ENCODE results near the gene CDK14.

CDK14 gene

DNA sequence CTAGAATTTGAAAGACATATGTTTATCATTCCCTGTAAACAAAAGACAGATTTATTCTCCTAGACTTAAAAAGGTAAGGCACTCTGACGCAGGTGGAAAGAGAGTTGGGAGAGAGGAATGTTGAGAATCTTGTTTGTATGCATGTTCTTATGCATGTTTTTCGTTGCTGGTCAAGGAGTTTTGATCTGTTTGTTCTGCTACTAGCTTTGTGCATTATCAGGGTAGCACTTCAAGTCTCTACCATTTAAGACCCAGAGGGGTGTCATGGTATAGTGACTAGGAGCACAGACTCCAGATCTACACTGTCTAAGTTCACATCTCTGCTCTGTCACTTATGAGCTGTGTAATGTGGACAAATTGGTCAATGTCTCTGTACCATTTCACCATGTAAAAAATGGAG, 467.9 kb downstream of the CDK14 start:
- DNase-seq (ENCODE audit: low spot score) = no peak

DNA sequence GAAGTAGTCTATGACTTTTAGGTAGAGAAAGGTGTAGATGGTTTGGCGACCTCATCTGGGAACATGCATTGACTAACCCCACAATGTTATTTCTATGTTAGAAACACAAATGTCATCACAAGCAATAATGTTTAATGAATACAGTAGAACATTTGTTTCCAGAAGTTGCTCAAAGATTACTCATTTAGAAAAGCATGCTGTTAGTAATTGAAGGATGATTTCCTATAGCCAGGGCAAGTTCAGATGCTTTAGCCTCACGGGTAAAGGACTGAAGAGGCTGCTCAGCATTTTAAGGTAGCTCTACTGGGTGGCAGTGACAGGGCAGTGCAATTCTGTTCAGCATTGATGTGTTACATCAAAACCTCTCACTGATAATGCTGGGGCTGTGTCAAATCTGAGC, 468.8 kb downstream of the CDK14 start:
- DNase-seq (ENCODE audit: low spot score) = no peak

DNA sequence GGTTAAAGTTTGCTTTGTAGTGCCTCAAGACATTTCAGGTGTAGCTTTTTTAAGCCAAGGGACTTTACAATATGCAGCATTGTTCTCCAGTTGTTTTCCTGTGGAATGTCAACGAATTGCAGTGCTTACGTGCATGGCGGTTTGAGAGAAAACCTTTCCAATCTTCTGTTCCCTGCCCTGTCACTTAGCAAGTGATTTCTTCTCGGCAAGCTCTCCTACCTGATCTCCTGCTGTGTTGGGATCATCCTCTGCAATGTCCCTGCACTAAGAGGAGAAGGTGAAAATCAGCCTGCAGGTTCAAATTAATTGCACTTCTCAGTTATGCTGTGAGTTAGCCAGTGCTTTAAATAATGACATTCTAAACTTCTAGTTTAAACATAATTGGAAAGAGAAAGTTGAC, 470.5 kb downstream of the CDK14 start:
- no peak for DNase-seq (ENCODE audit: low spot score)

DNA sequence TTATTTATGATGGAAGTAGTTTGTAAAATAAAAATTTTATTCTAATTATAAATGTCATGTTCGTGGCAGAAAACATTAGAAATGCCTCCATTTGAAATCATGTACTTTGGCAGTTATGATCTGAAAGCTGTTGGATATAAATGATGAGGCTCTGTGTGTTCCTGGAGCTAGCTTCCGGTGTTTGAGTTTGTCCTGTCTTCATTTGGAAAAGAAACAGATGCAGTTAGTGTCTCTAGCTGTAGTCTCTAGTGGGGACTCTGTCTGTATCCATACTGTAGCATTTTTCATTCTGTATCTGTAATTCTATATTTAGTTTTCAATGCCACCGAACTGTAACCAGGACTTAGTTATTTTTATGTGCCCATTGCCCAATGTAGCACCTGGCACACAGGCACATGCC, 471.1 kb downstream of the CDK14 start:
- DNase-seq (ENCODE audit: low spot score) = no peak

DNA sequence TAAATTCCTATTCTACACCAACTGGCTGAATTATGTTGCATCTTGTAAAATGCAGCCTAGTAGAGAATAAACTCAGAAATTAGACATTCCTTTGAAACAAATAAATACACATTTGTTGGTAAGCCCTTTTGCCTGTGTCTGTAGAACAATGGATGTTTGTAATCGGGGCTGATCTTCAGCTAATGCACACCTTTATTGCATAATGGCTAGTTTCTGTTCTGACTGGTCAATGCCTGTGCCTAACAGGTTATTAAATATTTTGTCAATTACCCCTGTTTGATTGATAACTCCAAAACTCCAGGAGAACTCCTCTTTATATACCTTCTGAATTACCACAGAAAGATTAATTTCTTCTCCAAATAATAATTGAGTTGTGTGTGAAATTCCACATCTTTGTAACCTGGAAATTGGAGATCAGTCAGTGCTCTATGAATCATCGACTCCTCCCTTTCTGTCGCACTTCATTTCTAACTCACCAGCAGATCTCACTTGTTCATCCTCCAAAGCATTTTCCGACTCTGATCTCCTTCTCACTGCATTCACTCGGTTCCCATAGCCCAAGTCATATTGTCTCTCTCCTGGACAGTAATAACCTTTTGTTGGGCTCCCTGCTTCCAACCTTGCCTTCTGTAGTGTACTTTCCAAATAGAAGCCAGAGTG, 472.1 kb downstream of the CDK14 start:
- DNase-seq (ENCODE audit: low spot score) = no peak

DNA sequence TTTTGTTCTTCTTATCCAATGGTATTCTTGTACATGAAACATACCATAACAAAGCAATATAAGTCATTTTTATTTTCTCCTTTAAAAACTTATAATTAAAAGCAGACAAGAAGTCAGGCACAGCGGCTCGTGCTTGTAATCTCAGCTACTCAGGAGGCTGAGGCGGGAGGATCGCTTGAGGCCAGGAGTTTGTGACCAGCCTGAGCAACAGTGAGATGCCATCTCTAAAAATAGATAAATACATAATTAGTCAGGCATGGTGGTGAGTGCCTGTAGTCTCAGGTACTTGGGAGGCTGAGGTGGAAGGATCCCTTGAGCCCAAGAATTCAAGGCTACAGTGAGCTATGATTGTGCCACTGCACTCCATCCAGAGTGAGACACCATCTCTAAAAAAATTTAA, 473.0 kb downstream of the CDK14 start:
- no peak for DNase-seq (ENCODE audit: low spot score)

DNA sequence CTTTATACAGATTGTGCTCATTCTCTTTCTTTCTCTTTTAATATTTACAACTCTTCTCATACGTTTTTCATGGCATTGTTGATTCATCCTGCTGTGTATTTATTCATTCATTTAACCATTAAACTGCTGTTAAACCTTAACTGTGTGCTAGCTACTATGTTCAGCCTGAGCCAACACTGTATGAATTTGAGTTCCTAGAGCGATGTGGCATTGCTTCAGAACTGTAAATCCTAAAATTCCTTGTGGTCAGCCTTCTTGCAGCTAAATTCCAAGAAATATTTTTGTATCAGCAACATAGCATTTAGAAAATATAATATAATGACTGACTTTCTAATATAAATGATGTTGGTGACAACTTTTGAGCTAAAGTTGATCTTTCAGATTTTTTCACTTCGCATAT, 483.4 kb downstream of the CDK14 start:
- no peak for DNase-seq (ENCODE audit: low spot score)

DNA sequence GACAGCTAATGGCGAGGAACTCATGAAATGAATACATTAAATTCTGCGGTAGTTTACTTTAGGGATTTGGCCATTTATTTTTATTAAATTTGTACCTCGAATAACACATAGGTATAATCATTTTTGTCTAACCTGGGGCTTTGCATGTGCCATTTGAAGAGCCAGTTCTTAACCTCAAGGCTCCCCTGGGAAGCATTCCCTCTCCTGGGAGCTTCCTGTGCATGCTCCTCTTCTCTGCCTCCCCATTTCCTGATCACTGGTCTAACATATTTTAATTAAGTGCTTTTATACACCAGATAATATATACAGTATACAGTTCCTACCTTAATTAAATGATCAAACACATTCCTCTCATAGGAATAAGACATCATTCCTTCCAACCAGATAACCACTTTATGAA, 484.2 kb downstream of the CDK14 start:
- no peak for DNase-seq (ENCODE audit: low spot score)

DNA sequence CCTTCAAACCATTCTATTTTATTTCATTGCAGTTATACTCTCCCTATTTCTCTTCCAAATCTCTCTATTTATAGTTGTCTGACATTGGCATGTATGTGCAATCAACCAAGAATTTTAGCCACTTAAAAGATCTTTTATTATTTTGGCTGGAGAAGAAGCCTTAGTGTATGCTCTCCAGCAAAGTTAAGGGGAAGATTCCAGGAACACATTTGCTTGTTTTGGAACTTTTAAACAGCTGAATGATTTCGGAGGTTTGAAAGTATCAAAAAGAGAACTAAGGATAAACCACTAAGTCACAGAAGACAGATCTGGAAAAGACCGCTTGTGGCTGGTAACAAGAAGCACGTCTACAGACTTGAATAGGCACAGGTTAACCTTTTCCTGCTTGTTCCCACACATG, 485.9 kb downstream of the CDK14 start:
- DNase-seq (ENCODE audit: low spot score) = no peak

DNA sequence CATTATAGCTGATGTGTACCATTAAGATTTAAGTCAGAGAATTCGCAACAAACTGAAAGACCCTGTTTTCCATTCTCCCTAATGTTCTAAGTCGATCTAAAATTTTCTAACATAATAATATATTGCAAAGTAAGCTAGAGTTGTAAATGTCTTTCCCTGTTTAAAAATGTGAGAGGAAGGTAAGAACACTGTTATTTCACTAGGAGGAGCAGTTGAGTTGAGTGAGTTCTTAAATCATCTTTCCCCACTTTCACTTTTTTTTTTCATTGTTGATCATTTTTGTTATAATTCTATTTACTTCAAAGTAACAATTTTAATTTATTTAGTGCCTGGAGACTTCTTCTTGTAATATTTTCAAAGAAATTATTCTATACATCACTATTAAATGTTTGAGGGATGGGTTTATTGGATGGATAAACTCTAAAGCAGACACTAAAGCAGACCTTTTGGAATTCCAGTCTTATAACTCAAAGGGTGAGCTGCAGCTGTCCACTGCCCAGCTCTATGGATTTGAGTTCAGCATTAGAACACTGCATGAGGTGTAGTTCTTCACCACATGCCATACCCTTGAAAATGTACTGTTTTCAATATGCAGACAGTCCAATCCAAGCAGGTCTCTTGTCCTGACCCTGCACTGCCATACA, 486.9 kb downstream of the CDK14 start:
- peak; percentile 5 for DNase-seq (ENCODE audit: low spot score)

DNA sequence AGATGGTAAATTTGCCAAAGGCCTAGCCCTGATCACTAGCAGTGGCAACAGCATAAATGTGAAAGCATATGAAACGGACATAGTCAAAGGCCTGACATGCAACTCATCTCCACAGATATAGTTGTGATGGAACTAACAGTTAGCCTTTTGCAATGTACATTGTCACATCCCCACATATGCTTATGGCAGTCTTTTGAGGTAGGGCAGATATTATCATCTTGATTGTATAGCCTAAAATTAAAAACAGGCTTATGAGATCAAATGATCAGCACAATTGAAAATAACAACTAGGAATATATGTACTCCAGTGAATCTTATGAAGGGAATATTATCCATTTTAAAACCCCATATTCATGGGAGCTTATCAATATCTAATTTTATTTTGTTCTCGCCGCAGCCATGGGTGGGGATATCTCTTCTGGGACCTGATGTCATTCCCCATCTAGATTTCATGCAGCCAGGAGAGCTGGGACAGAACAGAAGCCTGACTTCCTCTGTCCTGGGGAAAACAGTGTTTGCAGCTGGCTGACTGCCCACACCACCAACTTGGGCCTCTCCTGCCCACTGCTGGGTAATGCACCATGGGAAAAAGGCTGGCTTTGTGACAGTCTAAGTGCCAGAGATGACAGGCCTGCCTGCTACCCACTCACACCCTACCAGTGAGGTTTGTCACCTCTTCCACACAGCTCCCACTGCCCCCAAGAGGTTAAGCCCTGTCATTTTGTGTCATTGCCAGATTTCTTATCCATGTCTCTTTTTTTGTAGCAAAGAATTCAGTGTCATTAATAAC, 487.9 kb downstream of the CDK14 start:
- DNase-seq (ENCODE audit: low spot score) = no peak

DNA sequence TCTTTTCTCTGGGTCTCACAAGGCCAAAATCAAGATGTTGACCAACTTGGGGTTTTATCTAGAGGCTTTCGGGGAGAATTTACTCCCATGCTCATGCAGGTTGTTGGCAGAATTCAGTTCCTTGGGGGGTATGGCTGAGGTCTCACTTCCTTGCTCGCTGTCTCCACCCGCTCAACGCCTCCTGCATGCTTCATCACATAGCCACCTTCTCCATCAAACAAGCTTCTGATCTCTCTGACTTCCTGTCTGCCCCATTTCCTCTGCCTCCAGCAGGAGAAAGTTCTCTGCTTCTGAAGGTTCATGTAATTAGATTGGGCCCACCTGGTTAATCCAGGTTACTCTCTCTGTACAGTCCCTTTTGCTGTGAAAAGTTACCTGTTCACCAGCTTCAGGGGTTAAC, 489.1 kb downstream of the CDK14 start:
- DNase-seq (ENCODE audit: low spot score) = peak; percentile 43

DNA sequence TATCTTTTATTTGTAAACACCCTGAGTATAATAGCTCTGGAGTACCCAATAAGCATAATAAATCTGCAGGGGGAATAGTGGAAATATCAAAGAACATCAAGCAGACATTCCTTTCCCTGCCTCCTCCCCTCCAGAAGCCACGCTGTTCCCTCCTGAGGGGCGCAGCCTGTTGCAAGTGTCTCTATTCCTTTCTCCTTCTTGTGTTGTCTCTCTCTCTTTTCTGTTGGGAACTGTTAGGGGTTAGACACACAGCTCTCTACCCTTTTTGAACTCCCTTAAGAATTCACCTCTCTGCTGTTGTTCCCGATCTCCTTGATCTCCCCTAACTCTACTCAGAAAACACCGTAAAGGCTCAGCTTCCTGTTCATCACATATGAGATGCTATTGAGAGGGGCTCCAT, 490.1 kb downstream of the CDK14 start:
- no peak for DNase-seq (ENCODE audit: low spot score)

DNA sequence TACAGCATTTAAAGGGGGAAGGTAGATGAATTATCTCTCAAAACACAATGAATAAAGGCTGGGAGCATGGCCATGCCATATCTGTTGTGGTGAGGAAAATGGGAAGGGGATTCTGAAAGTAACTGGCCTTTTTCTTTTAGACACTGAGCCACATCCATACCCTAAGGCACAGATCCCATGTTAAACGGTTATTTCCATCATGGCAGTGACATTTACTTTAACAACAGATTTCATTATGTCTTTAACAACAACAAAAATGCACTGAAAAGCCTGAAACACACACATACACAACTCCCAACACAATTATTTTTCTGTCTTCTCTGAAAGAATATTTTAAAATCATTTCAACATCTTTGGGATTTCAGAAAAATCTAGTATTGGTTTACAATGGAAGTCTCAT, 492.0 kb downstream of the CDK14 start:
- DNase-seq (ENCODE audit: low spot score) = no peak

DNA sequence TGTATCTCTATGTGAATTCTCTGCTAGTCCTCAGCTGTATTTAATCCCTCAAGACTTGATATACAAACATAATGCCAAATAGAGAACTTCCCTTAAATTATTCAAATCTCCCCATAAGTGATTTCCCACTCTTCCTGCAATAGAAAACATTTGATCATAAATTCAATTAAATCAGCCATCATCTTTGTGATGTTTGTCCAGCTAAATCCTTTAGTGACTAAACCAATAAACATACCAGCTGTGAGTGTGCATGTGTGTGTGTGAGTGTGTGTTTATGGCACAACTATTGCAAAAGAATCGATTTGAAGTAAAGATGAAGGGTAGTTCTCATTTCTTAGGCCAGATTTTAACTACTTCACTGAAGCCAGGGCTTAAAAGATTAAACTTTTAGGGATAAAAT, 492.6 kb downstream of the CDK14 start:
- DNase-seq (ENCODE audit: low spot score) = no peak

DNA sequence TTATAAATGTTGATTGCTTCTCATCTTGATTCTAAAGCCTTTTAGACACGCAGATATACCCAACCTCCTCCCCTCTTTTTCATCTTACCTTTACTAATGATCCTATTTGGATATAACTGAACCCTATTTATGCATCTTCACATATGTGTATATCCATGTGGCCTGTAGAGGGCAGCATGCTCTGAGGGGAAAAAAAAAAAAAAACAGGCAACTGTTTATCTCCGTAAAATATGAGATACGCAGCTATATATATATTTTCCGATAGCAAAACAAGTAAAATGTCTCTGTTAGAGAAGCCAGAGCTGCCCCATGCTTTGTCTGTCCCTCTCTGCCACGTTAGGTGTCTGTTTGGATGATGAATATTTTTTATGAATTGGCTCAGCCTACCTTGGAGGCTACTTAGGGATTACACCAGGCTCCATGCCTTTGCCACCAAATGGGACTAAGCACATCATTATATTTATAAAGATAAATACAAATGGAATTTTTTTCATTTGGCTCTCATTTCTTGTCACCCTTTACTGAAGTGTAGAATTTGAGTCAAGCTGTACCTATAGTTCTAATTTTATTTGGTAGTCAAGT, 493.4 kb downstream of the CDK14 start:
- peak; percentile 5 for DNase-seq (ENCODE audit: low spot score)

DNA sequence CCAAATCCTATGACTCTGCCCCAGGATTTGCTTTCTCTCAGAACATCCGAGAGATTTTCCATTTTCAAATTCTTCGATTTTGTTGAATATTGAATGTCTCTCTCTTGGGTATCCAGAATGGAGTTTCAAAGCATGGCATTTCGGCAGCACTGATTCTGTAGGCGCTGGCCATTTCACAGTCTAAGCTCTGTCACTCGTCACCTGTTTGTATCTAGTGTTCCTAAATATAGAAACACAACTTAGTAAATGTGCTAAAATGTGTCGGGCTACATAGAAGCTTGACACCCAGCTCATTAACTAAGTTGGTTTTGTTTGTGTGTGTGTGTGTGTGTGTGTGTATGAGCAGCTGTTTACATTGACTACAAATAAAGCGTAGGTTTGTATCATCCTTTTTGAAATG, 494.6 kb downstream of the CDK14 start:
- DNase-seq (ENCODE audit: low spot score) = no peak

DNA sequence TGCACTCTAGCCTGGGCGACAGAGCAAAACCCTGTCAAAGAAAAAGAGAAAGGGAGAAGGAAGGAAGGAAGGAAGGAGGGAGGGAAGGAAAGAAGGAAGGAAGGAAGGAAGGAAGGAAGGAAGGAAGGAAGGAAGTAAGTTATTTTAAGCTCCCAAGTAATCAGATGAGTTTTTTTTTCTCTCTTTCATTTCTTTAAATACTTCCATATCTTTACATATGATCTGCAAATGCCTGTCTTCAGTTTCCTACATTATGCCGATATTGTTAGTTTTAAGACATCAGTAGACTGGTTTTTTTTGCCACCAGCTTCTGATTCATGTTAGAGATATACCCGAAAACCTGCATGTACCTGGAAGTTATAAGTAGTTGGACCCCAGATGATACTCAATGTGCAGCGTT, 495.5 kb downstream of the CDK14 start:
- no peak for DNase-seq (ENCODE audit: low spot score)

DNA sequence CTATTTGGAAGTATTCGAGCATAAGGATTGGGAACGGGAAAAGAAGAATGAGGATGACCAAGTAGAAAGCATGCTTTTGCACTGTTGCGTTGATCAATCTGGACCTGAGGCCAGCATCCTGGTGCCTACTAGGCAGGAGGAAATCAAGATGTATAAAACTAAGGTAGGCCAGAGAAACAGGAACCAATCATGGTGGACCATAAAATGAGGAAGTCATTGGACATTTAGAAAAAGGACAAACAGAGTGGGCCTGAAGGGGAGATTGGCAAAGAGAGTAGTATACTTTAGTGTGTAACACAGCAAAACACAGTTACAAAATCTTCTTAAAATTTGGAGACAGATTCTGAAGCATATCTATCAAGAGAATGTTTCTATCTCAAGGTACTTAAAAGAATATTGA, 497.1 kb downstream of the CDK14 start:
- DNase-seq (ENCODE audit: low spot score) = no peak

DNA sequence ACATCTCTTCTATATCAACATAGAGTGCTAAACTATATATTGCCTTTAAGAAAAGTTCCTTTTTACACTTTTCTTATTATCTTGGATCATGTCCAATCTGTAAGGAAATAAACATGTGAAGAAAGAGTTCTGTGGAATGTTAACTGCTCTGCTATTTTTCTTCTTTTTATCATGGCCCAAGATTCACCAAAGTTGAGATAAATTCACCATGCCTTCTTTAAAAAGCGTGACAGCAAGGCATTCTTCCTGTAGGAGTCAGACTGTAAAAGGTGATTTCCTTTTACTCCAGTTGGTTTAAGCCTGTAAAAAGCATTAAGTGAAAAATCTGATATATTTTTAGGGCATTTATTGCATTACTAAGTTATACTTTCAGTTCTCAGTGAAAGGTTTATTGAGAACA, 502.4 kb downstream of the CDK14 start:
- no peak for DNase-seq (ENCODE audit: low spot score)

DNA sequence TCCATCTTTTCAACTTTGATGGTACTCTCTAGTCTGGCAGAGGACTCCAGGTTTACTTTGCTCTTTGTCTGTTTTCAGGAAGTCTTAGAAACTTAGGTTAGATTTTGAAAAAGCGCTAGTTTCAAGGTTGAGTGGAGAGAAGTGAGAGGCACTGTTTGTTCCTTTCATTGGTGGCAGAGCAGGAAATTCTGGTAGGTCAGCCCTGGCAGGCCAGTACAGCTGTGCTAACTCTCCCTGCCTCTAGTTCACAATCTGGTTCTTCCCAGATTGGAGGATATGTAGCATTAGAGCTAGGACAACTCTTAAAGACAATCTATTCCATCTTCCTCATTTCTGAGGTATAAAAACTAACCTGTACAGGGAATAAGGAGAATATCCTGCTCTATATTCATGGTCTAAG, 507.2 kb downstream of the CDK14 start:
- no peak for DNase-seq (ENCODE audit: low spot score)

DNA sequence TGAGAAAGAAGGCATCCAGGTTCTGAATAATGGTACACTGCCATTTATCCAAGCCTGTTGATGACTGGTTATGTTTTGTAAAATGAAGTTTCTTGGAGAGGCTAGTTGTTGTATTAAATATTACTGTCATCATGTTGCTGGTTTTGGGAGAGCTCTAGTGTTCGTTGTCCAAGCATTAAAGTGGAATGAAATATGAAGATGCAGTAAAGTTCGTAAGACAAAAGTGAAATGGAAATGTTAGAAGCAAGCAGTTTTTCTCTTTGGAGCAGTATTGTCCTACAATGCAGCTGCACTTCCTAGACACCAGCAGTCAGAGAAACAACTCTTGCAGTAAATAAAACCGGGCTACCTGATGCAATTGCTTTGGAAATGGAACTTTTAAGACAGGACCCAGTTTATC, 511.3 kb downstream of the CDK14 start:
- DNase-seq (ENCODE audit: low spot score) = no peak

DNA sequence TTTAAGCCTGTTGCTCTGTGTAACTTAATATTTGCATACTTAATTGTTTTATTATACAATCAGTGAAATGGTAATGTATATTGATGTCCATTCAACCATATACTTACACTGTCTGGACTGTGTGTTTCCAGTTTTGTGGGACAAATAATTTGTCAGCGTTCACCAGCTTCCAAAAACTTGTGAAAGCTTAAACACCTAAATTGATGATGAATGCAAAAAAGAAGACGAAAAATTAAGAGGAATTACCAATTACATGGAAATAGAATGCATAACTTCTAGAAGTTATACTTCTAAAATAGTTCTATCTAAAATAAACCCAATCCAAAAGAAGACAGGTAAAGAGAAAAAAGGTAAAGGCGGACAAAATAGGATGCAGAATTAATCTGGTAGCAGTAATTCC, 513.1 kb downstream of the CDK14 start:
- no peak for DNase-seq (ENCODE audit: low spot score)
